GM23338 (cell line): ENCODE results near the gene LRP1B. TPM values are rescaled to one million over a fixed set of nuclear protein-coding genes. Genes with fewer than 3 reads are reported as not detected.

Source experiments
- ATAC-seq: fragments of 200-7000 bp; cut with Tn5 transposase; 3 replicates; pipeline ENCODE4 v1.9.1; 2020
- DNase-seq: peaks from one replicate; pipeline ENCODE4 v3.0.0-alpha.2; 2015; ENCODE audit warnings: low spot score
- H2AFZ ChIP-seq: fragments of 200-600 bp; sonication (generic); 2 replicates; pipeline ENCODE4 v1.8.0; 2016; ENCODE audit warnings: antibody characterized with exemption, mild to moderate bottlenecking, moderate library complexity
- H3F3A ChIP-seq: fragments of 200-600 bp; sonication (generic); replicated peaks from 2 replicates; pipeline ENCODE4 v1.8.0; 2017; ENCODE audit warnings: antibody characterized with exemption, mixed run types, low read depth
- H3K27ac ChIP-seq: fragments of 200-600 bp; sonication (generic); 2 replicates; pipeline ENCODE4 v1.6.1; 2016; ENCODE audit warnings: low read depth
- H3K27me3 ChIP-seq: fragments of 200-600 bp; sonication (generic); 2 replicates; pipeline ENCODE4 v1.8.0; 2016; ENCODE audit warnings: mild to moderate bottlenecking, mixed run types, moderate library complexity; ENCODE audit not compliant: insufficient read depth
- H3K36me3 ChIP-seq: fragments of 200-600 bp; sonication (generic); 2 replicates; pipeline ENCODE4 v1.8.0; 2016; ENCODE audit warnings: mild to moderate bottlenecking; ENCODE audit not compliant: insufficient read depth
- H3K4me1 ChIP-seq: fragments of 200-600 bp; sonication (generic); 2 replicates; pipeline ENCODE4 v1.8.0; 2016; ENCODE audit warnings: mild to moderate bottlenecking, moderate library complexity; ENCODE audit not compliant: insufficient read depth
- H3K4me2 ChIP-seq: fragments of 200-600 bp; sonication (generic); 2 replicates; pipeline ENCODE4 v1.7.1; 2017; ENCODE audit warnings: mixed run types
- H3K4me3 ChIP-seq: fragments of 200-600 bp; sonication (generic); 2 replicates; pipeline ENCODE4 v1.6.1; 2016; ENCODE audit warnings: mixed run types
- H3K79me2 ChIP-seq: fragments of 200-600 bp; sonication (generic); replicated peaks from 2 replicates; pipeline ENCODE4 v1.8.0; 2017; ENCODE audit warnings: mild to moderate bottlenecking; ENCODE audit not compliant: insufficient read depth
- H3K9me2 ChIP-seq: fragments of 200-600 bp; sonication (generic); 2 replicates; pipeline ENCODE4 v1.8.0; 2017; ENCODE audit not compliant: insufficient read depth
- H4K20me1 ChIP-seq: fragments of 200-600 bp; sonication (generic); replicated peaks from 2 replicates; pipeline ENCODE4 v1.8.0; 2017; ENCODE audit warnings: mild to moderate bottlenecking; ENCODE audit not compliant: insufficient read depth
- H3K27ac Mint-ChIP-seq: 2 replicates; pipeline ENCODE4 v1.8.0; 2020; ENCODE audit warnings: inconsistent platforms, mild to moderate bottlenecking, moderate library complexity, mixed read lengths
- H3K27me3 Mint-ChIP-seq: 3 replicates; pipeline ENCODE4 v1.8.0; 2022; ENCODE audit warnings: low read depth, mild to moderate bottlenecking, moderate library complexity, mixed read lengths, inconsistent platforms; ENCODE audit not compliant: insufficient read depth, poor library complexity
- H3K36me3 Mint-ChIP-seq: 3 replicates; pipeline ENCODE4 v1.8.0; 2021; ENCODE audit warnings: low read depth, mild to moderate bottlenecking, inconsistent platforms, moderate library complexity, mixed read lengths
- H3K4me1 Mint-ChIP-seq: 3 replicates; pipeline ENCODE4 v1.8.0; 2020; ENCODE audit warnings: mild to moderate bottlenecking, inconsistent platforms, mixed read lengths
- H3K4me3 Mint-ChIP-seq: 3 replicates; pipeline ENCODE4 v1.8.0; 2021; ENCODE audit warnings: moderate library complexity, mild to moderate bottlenecking, inconsistent platforms, mixed read lengths
- H3K9me3 Mint-ChIP-seq: 3 replicates; pipeline ENCODE4 v1.8.0; 2020; ENCODE audit warnings: moderate library complexity, mild to moderate bottlenecking, inconsistent platforms, mixed read lengths
- CREB1 ChIP-seq: fragments of 250-450 bp; sonication (Bioruptor Pico); IDR thresholded peaks from 2 replicates; pipeline ENCODE4 v1.5.0; 2020; ENCODE audit warnings: low read depth, mild to moderate bottlenecking, moderate library complexity
- CTCF ChIP-seq, 2 experiments: fragments of 200-600 bp in 1 of 2; sonication (generic) in 1 of 2; conservative IDR thresholded peaks; 2 replicates each; pipeline versions ENCODE4 v1.5.1 to v1.6.1; 2016 to 2017; ENCODE audit warnings: antibody characterized with exemption in 2 of 2, low read depth in 2 of 2, mild to moderate bottlenecking in 2 of 2, moderate library complexity in 1 of 2
- ETS1 ChIP-seq: IDR thresholded peaks from 2 replicates; pipeline ENCODE4 v1.6.1; 2016; ENCODE audit warnings: antibody characterized with exemption
- EZH2 ChIP-seq: fragments of 200-600 bp; sonication (generic); IDR thresholded peaks from one replicate; pipeline ENCODE4 v1.8.0; 2017; ENCODE audit warnings: antibody characterized with exemption, mild to moderate bottlenecking, low read depth; ENCODE audit not compliant: unreplicated experiment
- EZH2phosphoT487 ChIP-seq: fragments of 200-600 bp; sonication (generic); IDR thresholded peaks from one replicate; pipeline ENCODE4 v1.8.1; 2018; ENCODE audit warnings: antibody characterized with exemption; ENCODE audit not compliant: unreplicated experiment
- JUNB ChIP-seq: IDR thresholded peaks from one replicate; pipeline ENCODE4 v1.6.1; 2016; ENCODE audit warnings: antibody characterized with exemption; ENCODE audit not compliant: unreplicated experiment
- NANOG ChIP-seq: IDR thresholded peaks from 2 replicates; pipeline ENCODE4 v1.6.1; 2016; ENCODE audit warnings: antibody characterized with exemption, borderline replicate concordance
- POLR2AphosphoS5 ChIP-seq: IDR thresholded peaks from 2 replicates; pipeline ENCODE4 v1.6.1; 2016; ENCODE audit warnings: antibody characterized with exemption, low read depth
- REST ChIP-seq: IDR thresholded peaks from one replicate; pipeline ENCODE4 v1.6.1; 2018; ENCODE audit warnings: antibody characterized with exemption; ENCODE audit not compliant: unreplicated experiment
- STAT1 ChIP-seq: IDR thresholded peaks from one replicate; pipeline ENCODE4 v1.6.1; 2016; ENCODE audit warnings: antibody characterized with exemption; ENCODE audit not compliant: unreplicated experiment
- ZNF114 ChIP-seq: fragments of 250-450 bp; sonication (Bioruptor Pico); IDR thresholded peaks from 2 replicates; pipeline ENCODE4 v1.5.0; 2020; ENCODE audit warnings: mild to moderate bottlenecking, moderate library complexity
- ZNF331 ChIP-seq: fragments of 250-450 bp; sonication (Bioruptor Pico); IDR thresholded peaks from 2 replicates; pipeline ENCODE4 v1.5.0; 2020; ENCODE audit warnings: low read depth, mild to moderate bottlenecking, moderate library complexity
- ZNF462 ChIP-seq: fragments of 250-450 bp; sonication (Bioruptor Pico); IDR thresholded peaks from 2 replicates; pipeline ENCODE4 v1.5.0; 2020; ENCODE audit warnings: mild to moderate bottlenecking, moderate library complexity
- polyA plus RNA-seq: library from polyadenylated mRNA; unstranded; fragments of >200 nt; fragmentation: Nextera tagmentation; extraction: Ambion mirVana; gene quantifications from 2 replicates; pipeline ENCODE4 v1.2.1, GENCODE V29; 2016
- total RNA-seq: library from RNA; depleted of rRNA; stranded (reverse); fragments of >200 nt; shearing (Covaris generic); gene quantifications from 2 replicates; pipeline ENCODE4 v1.2.3, GENCODE V29; 2014

LRP1B gene
- total and polyA plus RNA-seq, 2 experiments from 2014 or later: 0.15 to 0.97 TPM

- ATAC-seq (peak; percentile 50), DNase-seq (peak; percentile 16)
- no peak overlapping the region for H3K27ac Mint-ChIP-seq
- no peaks in the 10 kb centered on the region for H3K36me3 ChIP-seq
- H3K4me3 ChIP-seq: no peak overlapping the region
- H3K9me3 Mint-ChIP-seq: peaks cover 6% of the 10 kb centered on the region; the same call in 1 of the 3 replicates
- TF ChIP-seq ZNF331 (CRISPR knock-in tag): no peak
- TF ChIP-seq EZH2: no peak
- TF ChIP-seq STAT1: no peak
- no peak for TF ChIP-seq CTCF (conservative IDR thresholded peaks at IDR 0.05; ENCODE audit: low read depth in 2 of 2)
- no peak for TF ChIP-seq EZH2phosphoT487
- TF ChIP-seq ETS1: no peak
- TF ChIP-seq POLR2AphosphoS5: no peak
- TF ChIP-seq CREB1 (CRISPR knock-in tag): no peak
- no peak for TF ChIP-seq NANOG
- no peak for TF ChIP-seq ZNF462 (CRISPR knock-in tag)
- no peak for TF ChIP-seq REST
- TF ChIP-seq ZNF114 (CRISPR knock-in tag): no peak
- TF ChIP-seq JUNB: no peak
- no peaks in the 10 kb centered on the region for H3K9me2 ChIP-seq
- peaks cover 12% of the 10 kb centered on the region; the same call in 1 of the 2 replicates for H3K4me1 ChIP-seq
- H2AFZ ChIP-seq: no peak overlapping the region
- H4K20me1 ChIP-seq: no peaks in the 10 kb centered on the region
- no peaks in the 10 kb centered on the region for H3K79me2 ChIP-seq
- H3K4me1 Mint-ChIP-seq: peaks cover 10% of the 10 kb centered on the region; the same call in 2 of the 3 replicates
- H3K4me3 Mint-ChIP-seq: no peak overlapping the region
- peak overlapping the region; percentile 0; the same call in 1 of the 2 replicates for H3K4me2 ChIP-seq
- H3K36me3 Mint-ChIP-seq: no peaks in the 10 kb centered on the region
- H3F3A ChIP-seq: no peaks in the 10 kb centered on the region
- no peaks in the 10 kb centered on the region for H3K27me3 ChIP-seq
- H3K27ac ChIP-seq: no peak overlapping the region
- no peaks in the 10 kb centered on the region for H3K27me3 Mint-ChIP-seq
These were observed 1344.2 kb downstream of the LRP1B start for GRCh38 chr2:140786585-140786984.
